ENCODE data around the gene ZDHHC4.
A peak's percentile ranks its signal among the peaks of the same experiment; 100 is the strongest.

The ZDHHC4 gene

GRCh38 chr7:6577369-6578113, at the start of gene ZDHHC4:
Gene ZDHHC4 (plus strand): TSS chr7:6577454. CDS start chr7:6580562, 3,108 bp downstream.
- DNase-seq (ENCODE audit: low read depth in 2 of 3, low spot score in 2 of 3) = peak; percentile 73 to 82 (median 76)

GRCh38 chr7:6528401-6529130, 48.7 kb upstream of the ZDHHC4 start:
- no peak for DNase-seq (ENCODE audit: low read depth in 2 of 3, low spot score in 2 of 3)

DNA sequence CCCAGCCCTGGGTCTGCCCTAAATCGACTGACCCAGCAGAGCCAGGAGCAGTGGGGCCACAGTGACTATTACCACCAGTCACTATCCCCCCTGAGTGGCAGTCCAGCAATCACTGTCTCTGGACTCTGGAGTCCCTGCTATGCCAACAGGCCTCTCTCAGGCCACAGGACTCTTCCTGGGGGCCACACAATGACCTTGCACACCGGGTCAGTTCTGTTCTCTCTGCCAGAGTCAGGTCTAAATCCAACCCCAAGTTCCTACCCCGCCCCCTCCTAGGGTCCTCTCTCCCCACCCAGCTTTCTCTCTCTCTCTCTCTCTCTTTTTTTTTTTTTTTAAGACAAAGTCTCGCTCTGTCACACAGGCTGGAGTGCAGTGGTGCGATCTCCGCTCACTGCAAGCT, 47.6 kb upstream of the ZDHHC4 start:
- no peak for DNase-seq (ENCODE audit: low read depth in 2 of 3, low spot score in 2 of 3)

DNA sequence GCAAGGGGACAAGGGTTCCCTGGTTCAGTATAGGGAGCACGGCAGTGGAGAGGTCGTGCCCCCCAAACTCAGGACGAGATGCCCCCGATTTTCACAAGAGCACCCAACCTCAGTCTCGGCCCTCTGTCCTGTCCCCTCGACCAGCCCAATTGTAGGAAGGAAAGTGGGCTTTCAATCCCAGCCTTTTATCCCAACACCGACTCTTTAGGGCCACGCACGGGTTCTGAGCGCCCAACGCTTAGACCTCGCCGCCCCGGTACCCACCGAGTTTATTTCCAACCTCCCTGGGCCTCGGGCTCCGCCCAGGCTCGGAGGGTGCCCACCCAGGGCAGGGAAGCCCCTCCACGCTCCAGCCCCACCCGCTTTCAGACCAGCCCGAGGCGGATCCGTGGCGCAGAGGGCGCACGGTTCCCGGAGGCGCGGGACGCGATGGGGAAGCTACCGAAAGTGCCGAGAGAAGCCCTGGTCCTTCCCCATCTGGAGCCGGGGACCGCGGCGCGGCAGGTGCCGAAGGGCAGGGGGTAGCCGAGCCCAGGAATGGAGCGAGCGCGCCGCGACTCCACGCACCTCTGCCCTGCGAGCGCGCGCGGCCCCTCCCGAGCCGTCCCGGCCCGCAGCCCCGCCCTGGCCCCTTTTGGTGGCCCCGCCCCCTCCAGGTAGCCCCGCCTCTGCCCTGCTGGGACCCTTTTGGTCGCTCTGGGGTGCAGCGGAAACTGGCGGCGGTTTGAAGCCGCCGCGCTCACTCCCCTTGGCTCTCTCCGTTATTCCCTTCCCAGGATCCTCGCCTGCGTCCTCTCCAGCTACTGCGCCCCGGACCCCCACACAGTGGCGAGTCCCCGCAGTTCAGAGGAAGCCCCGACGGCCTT, 46.4 kb upstream of the ZDHHC4 start:
- peak; percentile 30 to 34 (median 34) for DNase-seq (ENCODE audit: low read depth in 2 of 3, low spot score in 2 of 3)

GRCh38 chr7:6531492-6532279, 45.6 kb upstream of the ZDHHC4 start:
- DNase-seq (ENCODE audit: low read depth in 2 of 3, low spot score in 2 of 3) = no peak

DNA sequence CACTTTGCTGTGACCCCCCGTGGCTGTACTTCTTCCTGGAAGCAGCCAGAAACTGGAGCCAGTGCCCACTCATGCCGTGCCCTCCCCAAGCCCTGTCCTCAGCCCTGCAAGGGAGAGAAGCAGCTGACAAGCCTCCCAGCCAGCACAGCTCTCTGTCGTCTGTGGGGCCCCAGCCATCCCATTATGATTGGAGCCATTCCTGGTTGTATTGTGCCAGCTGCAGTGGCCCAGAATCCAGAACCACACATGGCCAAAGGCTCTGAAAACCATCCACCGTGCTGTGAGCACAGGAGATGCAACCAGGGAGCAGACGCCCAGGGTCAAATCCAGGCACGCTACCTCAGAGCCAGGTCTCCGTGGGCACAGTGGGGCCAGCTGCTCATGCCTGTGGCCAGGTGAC, 44.7 kb upstream of the ZDHHC4 start:
- DNase-seq (ENCODE audit: low read depth in 2 of 3, low spot score in 2 of 3) = no peak

DNA sequence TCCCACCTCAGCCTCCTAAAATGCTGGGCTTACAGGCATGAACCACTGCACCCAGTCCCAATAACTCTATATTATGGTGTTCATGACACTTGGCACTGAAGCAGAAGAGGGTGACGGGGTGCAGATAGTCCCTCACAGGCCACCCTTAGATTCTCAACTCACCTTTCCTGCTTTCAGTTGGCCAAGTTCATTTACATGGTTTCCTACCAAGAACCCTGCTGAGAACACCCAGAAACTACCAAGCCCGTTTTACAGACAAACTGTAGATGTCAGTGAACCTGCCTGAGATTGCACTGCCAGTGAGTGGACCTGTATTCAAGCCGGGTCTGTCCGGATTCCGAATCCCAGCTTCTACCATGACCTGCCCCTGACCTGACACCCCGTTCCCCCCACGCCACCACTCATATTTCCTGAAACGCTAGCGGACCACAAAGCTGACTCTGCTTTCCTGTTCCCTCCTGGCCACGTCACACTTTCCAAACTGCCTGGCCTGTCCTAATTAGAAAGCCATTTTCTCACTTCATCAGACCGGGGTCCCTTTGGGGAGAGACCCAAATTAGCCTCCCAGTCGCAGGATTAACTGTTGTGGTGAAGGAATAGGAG, 43.3 kb upstream of the ZDHHC4 start:
- DNase-seq (ENCODE audit: low read depth in 2 of 3, low spot score in 2 of 3) = peak in 1 of 3 experiments; percentile 44

- no peak for DNase-seq (ENCODE audit: low read depth in 2 of 3, low spot score in 2 of 3)
These were observed 40.7 kb upstream of the ZDHHC4 start for GRCh38 chr7:6536262-6537260.

DNA sequence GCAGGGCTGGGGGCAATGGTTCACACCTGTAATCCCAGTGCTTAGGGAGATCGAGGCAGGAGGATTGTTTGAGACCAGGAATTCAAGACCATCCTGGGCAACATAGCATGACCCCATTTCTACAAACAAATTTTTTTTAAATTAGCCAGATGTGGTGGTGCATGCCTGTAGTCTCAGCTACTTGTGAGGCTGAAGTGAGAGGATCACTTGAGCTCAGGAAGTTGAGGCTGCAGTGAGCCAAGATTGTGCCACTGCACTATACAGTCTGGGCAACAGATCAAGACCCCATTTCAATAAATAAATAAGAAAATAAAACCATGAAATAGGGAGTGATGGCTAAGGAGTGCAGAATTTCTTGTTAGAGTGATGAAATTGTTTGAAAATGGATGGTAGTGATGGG, 34.9 kb upstream of the ZDHHC4 start:
- no peak for DNase-seq (ENCODE audit: low read depth in 2 of 3, low spot score in 2 of 3)

- DNase-seq (ENCODE audit: low read depth in 2 of 3, low spot score in 2 of 3) = no peak
These were observed 31.7 kb upstream of the ZDHHC4 start for GRCh38 chr7:6545398-6546126.

DNA sequence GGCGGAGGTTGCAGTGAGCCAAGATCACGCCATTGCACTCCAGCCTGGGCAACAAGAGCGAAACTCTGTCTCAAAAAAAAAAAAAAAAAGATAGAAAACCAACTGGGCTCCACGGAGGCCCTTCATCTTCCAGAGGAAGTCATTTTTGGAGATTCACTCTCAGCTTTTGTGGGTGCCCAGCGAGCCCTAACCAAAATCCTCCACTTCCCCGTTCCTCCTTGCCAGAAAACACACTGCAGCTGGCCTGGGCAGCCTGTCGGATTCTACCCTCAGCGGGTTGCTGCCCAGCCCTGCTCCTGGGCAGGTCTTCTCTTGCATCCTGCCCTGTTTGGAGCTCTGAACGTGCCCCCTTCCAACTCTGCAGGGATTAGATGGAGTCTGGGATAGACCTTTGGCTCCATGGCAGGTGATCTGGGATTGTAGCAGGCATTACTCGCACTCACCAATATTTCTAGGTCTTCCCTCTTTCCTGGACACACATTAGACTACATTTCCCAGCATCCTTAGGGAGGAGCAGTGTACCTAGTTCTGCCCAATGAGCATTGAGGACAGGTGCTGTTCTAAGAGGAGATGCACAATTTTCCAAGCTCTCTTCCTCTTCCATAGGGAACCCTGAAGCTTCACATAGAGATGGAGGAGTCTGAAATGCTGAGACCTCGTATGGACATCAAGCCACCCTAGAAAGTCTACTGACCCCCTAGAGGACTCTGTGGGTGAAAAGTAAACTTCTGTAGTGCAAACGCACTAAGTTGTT, 30.6 kb upstream of the ZDHHC4 start:
- DNase-seq (ENCODE audit: low read depth in 2 of 3, low spot score in 2 of 3) = no peak

DNA sequence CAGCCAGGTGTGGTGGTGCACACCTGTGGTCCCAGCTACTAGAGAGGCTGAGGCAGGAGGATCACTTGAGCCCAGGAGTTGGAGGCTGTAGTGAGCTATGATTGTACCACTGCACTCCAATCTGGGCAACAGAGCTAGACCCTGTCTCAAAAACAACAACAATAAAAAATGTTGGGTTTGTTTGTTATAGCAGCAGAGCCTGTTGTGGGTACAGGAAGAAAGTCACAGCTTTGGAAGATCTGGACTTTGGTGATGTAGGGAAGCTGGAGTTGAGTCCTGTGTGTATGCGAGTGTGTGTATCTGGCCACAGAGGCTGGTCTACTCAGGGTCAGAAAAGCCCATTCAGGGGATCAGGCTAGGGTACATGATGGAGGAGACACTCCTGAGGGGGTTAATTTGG, 29.9 kb upstream of the ZDHHC4 start:
- DNase-seq (ENCODE audit: low read depth in 2 of 3, low spot score in 2 of 3) = no peak

GRCh38 chr7:6551016-6551511, 26.2 kb upstream of the ZDHHC4 start, which contains the start of gene GRID2IP:
Gene GRID2IP (minus strand): TSS chr7:6551461. CDS start chr7:6551436, 25 bp downstream.
- DNase-seq (ENCODE audit: low read depth in 2 of 3, low spot score in 2 of 3) = no peak

GRCh38 chr7:6553448-6554044, 23.7 kb upstream of the ZDHHC4 start:
- no peak for DNase-seq (ENCODE audit: low read depth in 2 of 3, low spot score in 2 of 3)

DNA sequence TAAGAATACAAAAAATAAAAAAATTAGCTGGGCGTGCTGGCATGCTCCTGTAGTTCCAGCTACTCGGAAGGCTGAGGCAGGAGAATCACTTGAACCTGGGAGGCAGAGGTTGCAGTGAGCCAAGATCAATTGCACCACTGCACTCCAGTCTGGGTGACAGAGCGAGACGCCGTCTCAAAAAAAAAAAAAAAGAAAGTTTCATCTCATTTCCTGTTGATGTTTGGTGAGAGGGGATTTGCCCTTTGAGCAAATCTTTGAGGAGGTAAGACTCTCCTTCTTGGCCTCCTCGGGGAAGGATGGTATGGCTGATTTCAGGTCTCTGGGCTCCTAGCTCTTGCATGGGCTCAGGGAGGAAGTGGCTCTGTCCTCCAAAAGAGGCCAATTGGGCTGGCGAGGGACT, 22.4 kb upstream of the ZDHHC4 start:
- DNase-seq (ENCODE audit: low read depth in 2 of 3, low spot score in 2 of 3) = no peak

GRCh38 chr7:6556196-6556595, 21.1 kb upstream of the ZDHHC4 start:
- no peak for DNase-seq (ENCODE audit: low read depth in 2 of 3, low spot score in 2 of 3)

- DNase-seq (ENCODE audit: low read depth in 2 of 3, low spot score in 2 of 3) = no peak
These were observed 18.4 kb upstream of the ZDHHC4 start for GRCh38 chr7:6558837-6559236.

Data from activated CD8-positive, alpha-beta memory T cell treated with anti-CD3 and anti-CD28 coated beads for 48 hours (primary cell).